ENCODE results near the gene HIRA. TPM values are rescaled to one million over a fixed set of nuclear protein-coding genes. Genes with fewer than 3 reads are reported as not detected.

The HIRA gene
- total and polyA plus RNA-seq, 2 of the 8 experiments (the other 6 are each of a cell fraction or from before 2014, with no cell fraction given), result 34.9 to 67.2 TPM

- TF ChIP-seq RNF2 (IDR thresholded peaks at IDR 0.05; ENCODE audit: borderline replicate concordance, low read depth, low read length, missing control alignments, poor library complexity, severe bottlenecking), result no peak
- TF ChIP-seq, protein P1, sequence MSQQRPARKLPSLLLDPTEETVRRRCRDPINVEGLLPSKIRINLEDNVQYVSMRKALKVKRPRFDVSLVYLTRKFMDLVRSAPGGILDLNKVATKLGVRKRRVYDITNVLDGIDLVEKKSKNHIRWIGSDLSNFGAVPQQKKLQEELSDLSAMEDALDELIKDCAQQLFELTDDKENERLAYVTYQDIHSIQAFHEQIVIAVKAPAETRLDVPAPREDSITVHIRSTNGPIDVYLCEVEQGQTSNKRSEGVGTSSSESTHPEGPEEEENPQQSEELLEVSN (IDR thresholded peaks at IDR 0.05), result peak; percentile 90
- no peak for TF ChIP-seq HDAC6 (IDR thresholded peaks at IDR 0.05; ENCODE audit: low read depth, low read length)
- TF ChIP-seq KDM1A (IDR thresholded peaks at IDR 0.05; ENCODE audit: borderline replicate concordance, low read length), result no peak
- TF ChIP-seq EGR1 (IDR thresholded peaks at IDR 0.05; ENCODE audit: borderline replicate concordance, low read depth, low read length), result no peak
- TF ChIP-seq SIX5 (IDR thresholded peaks at IDR 0.05; ENCODE audit: low read depth, low read length), result no peak
- TF ChIP-seq BRCA1 (IDR thresholded peaks at IDR 0.05; ENCODE audit: low read depth, low read length), result no peak; the same call in 1 of the 2 replicates
- peak; percentile 51 for TF ChIP-seq ASH2L (IDR thresholded peaks at IDR 0.05; ENCODE audit: low read length)
- peak; percentile 88 for TF ChIP-seq CHD2 (IDR thresholded peaks at IDR 0.05; ENCODE audit: low read length)
- no peak for TF ChIP-seq SAP30 (IDR thresholded peaks at IDR 0.05; ENCODE audit: insufficient read depth, insufficient replicate concordance, low read length)
- TF ChIP-seq, protein P2, sequence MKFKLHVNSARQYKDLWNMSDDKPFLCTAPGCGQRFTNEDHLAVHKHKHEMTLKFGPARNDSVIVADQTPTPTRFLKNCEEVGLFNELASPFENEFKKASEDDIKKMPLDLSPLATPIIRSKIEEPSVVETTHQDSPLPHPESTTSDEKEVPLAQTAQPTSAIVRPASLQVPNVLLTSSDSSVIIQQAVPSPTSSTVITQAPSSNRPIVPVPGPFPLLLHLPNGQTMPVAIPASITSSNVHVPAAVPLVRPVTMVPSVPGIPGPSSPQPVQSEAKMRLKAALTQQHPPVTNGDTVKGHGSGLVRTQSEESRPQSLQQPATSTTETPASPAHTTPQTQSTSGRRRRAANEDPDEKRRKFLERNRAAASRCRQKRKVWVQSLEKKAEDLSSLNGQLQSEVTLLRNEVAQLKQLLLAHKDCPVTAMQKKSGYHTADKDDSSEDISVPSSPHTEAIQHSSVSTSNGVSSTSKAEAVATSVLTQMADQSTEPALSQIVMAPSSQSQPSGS (IDR thresholded peaks at IDR 0.05; ENCODE audit: low read length), result 0 out of 2 replicates have a peak, but pooled peaks have one; percentile 31
- TF ChIP-seq RFX5 (IDR thresholded peaks at IDR 0.05; ENCODE audit: borderline replicate concordance, low read depth, low read length), result no peak
- peak; percentile 68 for TF ChIP-seq SP2 (IDR thresholded peaks at IDR 0.05; ENCODE audit: low read length)
- no peak for TF ChIP-seq CHD1 (IDR thresholded peaks at IDR 0.05; ENCODE audit: low read depth, low read length)
- no peak for TF ChIP-seq CBX8 (IDR thresholded peaks at IDR 0.05; ENCODE audit: borderline replicate concordance, low read depth, low read length)
- peak; percentile 86 for TF ChIP-seq PHF8 (conservative IDR thresholded peaks at IDR 0.05; ENCODE audit: low read depth, low read length)
- TF ChIP-seq TAF1 (IDR thresholded peaks at IDR 0.05; ENCODE audit: low read depth, low read length), result peak; percentile 91
- TF ChIP-seq SUZ12 (IDR thresholded peaks at IDR 0.05; ENCODE audit: low read length), result no peak
Observed at GRCh38 chr22:19447330-19448075, 16.0 kb upstream of the HIRA start, which contains the start of gene C22orf39 (continued).
